AG09319 (cell line): Measurements from ENCODE around the gene DERL3.

ENCODE experiments used
- DNase-seq: peaks from one replicate; pipeline ENCODE4 v3.0.0-alpha.2; 2010; ENCODE audit warnings: low read depth; ENCODE audit errors: extremely low read depth
- CTCF ChIP-seq: IDR thresholded peaks from 2 replicates; pipeline ENCODE4 v1.5.1; 2011; ENCODE audit warnings: low read depth, mild to moderate bottlenecking, inconsistent platforms, low read length, moderate library complexity

DERL3 gene

GRCh38 chr22:23806837-23807236, 32.0 kb downstream of the DERL3 start:
- TF ChIP-seq CTCF, result no peak
- no peak for DNase-seq

GRCh38 chr22:23804781-23805291, 34.0 kb downstream of the DERL3 start:
- DNase-seq, result no peak
- TF ChIP-seq CTCF, result no peak

DNA sequence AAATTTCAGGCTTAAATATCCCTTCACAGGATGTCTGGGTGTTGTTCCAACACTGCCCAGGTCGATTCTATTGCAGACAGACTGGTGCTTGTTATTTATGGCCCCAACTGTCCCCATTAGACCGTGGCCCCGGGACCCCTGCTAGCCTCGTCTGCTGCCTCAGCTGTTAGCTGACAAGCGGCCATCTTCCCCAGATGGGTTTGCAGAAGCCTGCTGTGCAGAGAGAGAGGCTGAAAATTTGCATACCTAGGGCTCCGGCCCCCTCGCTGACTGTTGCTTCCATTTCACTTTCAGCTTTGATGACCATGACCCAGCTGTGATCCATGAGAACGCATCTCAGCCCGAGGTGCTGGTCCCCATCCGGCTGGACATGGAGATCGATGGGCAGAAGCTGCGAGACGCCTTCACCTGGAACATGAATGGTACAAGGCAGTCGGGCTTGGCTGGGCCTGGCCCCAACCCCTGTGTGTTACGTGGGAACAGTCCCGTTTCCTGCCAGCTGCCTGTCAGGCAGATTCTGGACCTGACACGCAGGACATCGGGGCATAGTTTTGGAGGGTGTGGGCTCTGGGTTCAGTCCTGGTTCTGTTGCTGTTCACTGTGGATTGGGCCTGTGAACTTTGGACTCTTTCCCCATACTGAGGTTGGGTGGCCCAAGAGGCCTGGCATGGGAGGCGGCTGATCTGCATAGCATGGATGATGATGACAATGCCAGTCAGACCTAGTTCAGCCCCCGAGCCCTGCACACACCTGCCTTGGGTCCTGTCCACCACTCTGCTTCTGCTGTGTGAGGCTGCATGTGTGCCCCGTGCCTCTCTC, 35.6 kb downstream of the DERL3 start:
- no peak for DNase-seq
- TF ChIP-seq CTCF, result no peak

DNA sequence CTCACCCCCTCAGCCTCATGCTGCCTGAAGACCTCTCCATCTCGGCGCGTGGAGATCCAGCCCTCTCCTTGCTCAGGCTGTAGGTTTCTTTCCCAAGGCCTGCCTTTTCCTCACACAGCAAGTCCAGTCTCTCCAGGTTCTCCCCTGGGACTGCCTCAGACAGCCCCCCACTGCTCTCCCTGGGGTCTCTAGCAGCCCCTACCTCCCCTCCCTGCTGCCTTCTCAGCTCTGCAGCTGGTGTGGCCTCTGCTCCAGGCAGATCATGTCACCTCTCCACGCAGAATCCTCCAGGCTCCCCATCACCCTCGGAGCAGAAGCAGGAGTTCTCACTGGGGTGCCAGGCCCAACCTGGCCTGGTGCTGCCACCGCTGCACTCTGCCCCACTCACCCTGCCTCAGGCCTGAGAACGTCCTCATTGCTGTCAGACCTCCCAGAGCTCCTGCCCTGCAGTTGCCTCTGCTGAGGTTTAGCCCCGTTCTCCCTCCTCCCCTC, 36.9 kb downstream of the DERL3 start:
- no peak for DNase-seq
- TF ChIP-seq CTCF, result no peak

DNA sequence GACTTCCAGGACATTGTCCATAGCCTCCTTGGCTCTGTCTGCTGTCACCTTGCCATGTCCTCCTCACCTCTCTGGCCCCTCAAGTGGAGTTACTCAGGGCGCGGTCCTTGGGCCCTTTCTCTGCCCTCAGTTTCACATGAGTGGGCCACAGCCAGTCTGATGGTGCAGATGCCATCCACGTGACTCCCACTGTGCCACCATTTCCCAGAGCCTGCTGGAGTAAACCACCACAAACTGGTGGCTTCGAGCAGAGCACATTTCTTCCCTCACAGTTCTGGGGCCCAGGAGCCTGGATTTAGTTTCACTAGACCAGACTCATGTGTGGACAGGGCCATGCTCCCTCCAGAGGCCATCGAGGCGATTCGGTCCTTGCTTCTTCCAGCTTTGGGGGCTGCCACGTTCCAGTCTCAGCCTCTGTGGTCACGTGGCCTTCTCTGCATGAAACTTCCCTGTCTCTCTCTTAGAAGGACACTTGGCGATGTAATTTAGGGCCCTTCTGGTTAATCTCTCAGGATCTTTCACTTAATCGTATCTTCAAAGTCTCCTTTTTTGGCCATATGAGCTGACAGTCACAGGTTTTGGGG, 37.5 kb downstream of the DERL3 start:
- TF ChIP-seq CTCF, result no peak
- no peak for DNase-seq

DNA sequence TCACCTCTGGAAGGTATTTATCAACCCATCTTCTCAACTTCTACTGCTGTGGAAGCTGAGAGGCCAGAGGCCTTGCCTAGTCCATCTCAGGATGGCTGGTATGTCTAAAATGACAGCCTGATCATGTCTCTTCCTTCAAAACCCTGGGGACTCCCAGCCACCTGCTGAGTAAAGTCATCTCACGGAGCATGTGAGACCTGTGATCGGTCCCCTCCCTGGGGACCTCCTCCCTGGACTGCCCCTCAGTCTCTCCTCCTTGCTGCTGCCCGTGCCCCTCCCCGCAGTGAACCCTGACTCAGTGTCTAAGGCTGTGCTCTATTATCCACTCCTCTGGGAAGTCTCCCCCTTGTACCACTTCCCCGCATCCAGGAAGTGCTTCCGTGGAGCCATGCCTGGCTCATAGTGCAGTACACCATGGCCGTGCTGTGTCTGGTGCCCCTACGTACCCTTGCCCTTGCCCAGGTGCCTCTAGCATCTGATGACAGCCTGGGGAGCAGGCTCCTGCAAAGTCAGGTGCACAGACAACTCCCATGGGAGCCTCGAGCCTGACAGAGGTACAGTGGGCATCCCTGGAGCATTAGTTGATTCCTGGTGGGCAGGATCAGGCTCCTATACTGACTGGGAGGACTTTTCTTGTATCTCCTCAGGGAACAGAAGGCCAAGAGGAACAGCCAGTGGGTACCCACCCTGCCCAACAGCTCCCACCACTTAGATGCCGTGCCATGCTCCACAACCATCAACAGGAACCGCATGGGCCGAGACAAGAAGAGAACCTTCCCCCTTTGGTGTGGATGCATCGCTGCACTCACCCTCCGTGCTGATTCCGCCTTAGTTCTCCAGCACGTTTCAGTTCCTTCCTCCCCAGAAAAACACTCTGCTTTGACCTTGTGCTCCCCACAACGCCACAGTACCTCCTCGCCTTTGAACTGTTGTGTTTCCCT, 38.2 kb downstream of the DERL3 start:
- no peak for DNase-seq

More for the DNA sequence above, 38.2 kb downstream of the DERL3 start:
- no peak for TF ChIP-seq CTCF
